Measurements from ENCODE around the gene PICALM.
"Not testable (repeated sequence)": the region's sequence is repeated elsewhere in the genome, so short reads cannot be mapped to it uniquely, and the experiment has no call there.

Gene PICALM

GRCh38 chr11:86068951-86069407 lies at the start of gene PICALM:
Gene PICALM (minus strand): TSS chr11:86069084. CDS start chr11:86068780, 304 bp downstream.
- Mint-ChIP-seq H3K4me3 (peak within 1 kb of the TSS; percentile 95 to 97), H3K27me3 (no peaks in the 10 kb centered on the region), H3K4me1 (peaks cover 29% of the 10 kb centered on the region), H3K27ac (peak within 1 kb of the TSS; percentile 96 to 98), H3K9me3 (peaks cover 0 to 3% of the 10 kb centered on the region in 2 donors)
- peak; percentile 95 to 98 for DNase-seq
- peak; percentile 91 for ATAC-seq

GRCh38 chr11:86118253-86118652 lies 49.4 kb upstream of the PICALM start:
- Mint-ChIP-seq H3K27me3 (peaks cover 7% of the 10 kb centered on the region), H3K4me3 (no peak overlapping the region), H3K27ac (no peak overlapping the region), H3K4me1 (peaks cover 32% of the 10 kb centered on the region), H3K9me3 (no peaks in the 10 kb centered on the region)
- DNase-seq (no peak), ATAC-seq (no peak)

- Mint-ChIP-seq H3K9me3 (no peaks in the 10 kb centered on the region), H3K4me3 (no peak overlapping the region), H3K4me1 (peaks cover 31% of the 10 kb centered on the region), H3K27ac (no peak overlapping the region), H3K27me3 (peaks cover 7% of the 10 kb centered on the region)
- DNase-seq (no peak), ATAC-seq (no peak)
Observed at GRCh38 chr11:86117712-86118063, 48.8 kb upstream of the PICALM start.

- Mint-ChIP-seq H3K27me3 (peaks cover 7% of the 10 kb centered on the region), H3K9me3 (no peaks in the 10 kb centered on the region), H3K4me1 (peaks cover 31% of the 10 kb centered on the region), H3K27ac (peak overlapping the region in 1 of 2 donors; percentile 90), H3K4me3 (peak overlapping the region; percentile 54 to 82)
- no peak for DNase-seq
- ATAC-seq, result peak; percentile 21
Observed at GRCh38 chr11:86117001-86117711, 48.3 kb upstream of the PICALM start.

GRCh38 chr11:86116386-86116726 lies 47.5 kb upstream of the PICALM start:
- Mint-ChIP-seq H3K9me3 (no peaks in the 10 kb centered on the region), H3K27ac (peak overlapping the region; percentile 0 to 90), H3K4me3 (peak overlapping the region; percentile 54 to 82), H3K4me1 (peaks cover 31% of the 10 kb centered on the region), H3K27me3 (peaks cover 7% of the 10 kb centered on the region)
- ATAC-seq, result peak; percentile 98
- peak; percentile 34 to 35 for DNase-seq

GRCh38 chr11:86115542-86116385 lies 46.9 kb upstream of the PICALM start:
- no peak for DNase-seq
- H3K4me3 Mint-ChIP-seq, result peak overlapping the region; percentile 54 to 82
- no peaks in the 10 kb centered on the region for H3K9me3 Mint-ChIP-seq
- ATAC-seq, result peak; percentile 76
- peak overlapping the region; percentile 0 to 49 for H3K27ac Mint-ChIP-seq
- H3K27me3 Mint-ChIP-seq, result peaks cover 5% of the 10 kb centered on the region
- H3K4me1 Mint-ChIP-seq, result peaks cover 31% of the 10 kb centered on the region

GRCh38 chr11:86108890-86109638 lies 40.2 kb upstream of the PICALM start:
- H3K27ac Mint-ChIP-seq, result peak overlapping the region in 1 of 2 donors; percentile 49
- H3K4me3 Mint-ChIP-seq, result no peak overlapping the region
- H3K27me3 Mint-ChIP-seq, result no peaks in the 10 kb centered on the region
- ATAC-seq (no peak), DNase-seq (no peak)
- no peaks in the 10 kb centered on the region for H3K9me3 Mint-ChIP-seq
- peaks cover 6% of the 10 kb centered on the region for H3K4me1 Mint-ChIP-seq

GRCh38 chr11:86108191-86108590 lies 39.3 kb upstream of the PICALM start:
- Mint-ChIP-seq H3K4me1 (peaks cover 6% of the 10 kb centered on the region), H3K27me3 (no peaks in the 10 kb centered on the region), H3K27ac (no peak overlapping the region), H3K4me3 (no peak overlapping the region), H3K9me3 (no peaks in the 10 kb centered on the region)
- no peak for DNase-seq
- ATAC-seq, result no peak

- Mint-ChIP-seq H3K27me3 (no peaks in the 10 kb centered on the region), H3K9me3 (no peaks in the 10 kb centered on the region), H3K4me1 (peaks cover 6% of the 10 kb centered on the region), H3K4me3 (no peak overlapping the region), H3K27ac (no peak overlapping the region)
- no peak for ATAC-seq
- DNase-seq, result no peak
Observed at GRCh38 chr11:86106916-86107315, 38.0 kb upstream of the PICALM start.

- not testable (repeated sequence) for H3K9me3 Mint-ChIP-seq, DNase-seq, H3K27me3 Mint-ChIP-seq, H3K4me3 Mint-ChIP-seq, H3K27ac Mint-ChIP-seq, H3K4me1 Mint-ChIP-seq, ATAC-seq
Observed at GRCh38 chr11:86106031-86106430, 37.1 kb upstream of the PICALM start.

GRCh38 chr11:86105601-86106000 lies 36.7 kb upstream of the PICALM start:
- not testable (repeated sequence) for H3K27ac Mint-ChIP-seq, H3K4me3 Mint-ChIP-seq, H3K27me3 Mint-ChIP-seq, ATAC-seq, H3K4me1 Mint-ChIP-seq, H3K9me3 Mint-ChIP-seq, DNase-seq

GRCh38 chr11:86103808-86104207 lies 34.9 kb upstream of the PICALM start:
- Mint-ChIP-seq H3K4me3 (no peak overlapping the region), H3K4me1 (peaks cover 6% of the 10 kb centered on the region), H3K9me3 (no peaks in the 10 kb centered on the region), H3K27ac (no peak overlapping the region), H3K27me3 (peaks cover 7% of the 10 kb centered on the region)
- no peak for DNase-seq
- ATAC-seq, result no peak

GRCh38 chr11:86101941-86102407 lies 33.1 kb upstream of the PICALM start:
- ATAC-seq (no peak), DNase-seq (no peak)
- Mint-ChIP-seq H3K27ac (no peak overlapping the region), H3K27me3 (peaks cover 7% of the 10 kb centered on the region), H3K9me3 (no peaks in the 10 kb centered on the region), H3K4me3 (no peak overlapping the region), H3K4me1 (no peaks in the 10 kb centered on the region)

- H3K9me3 Mint-ChIP-seq, result no peaks in the 10 kb centered on the region
- no peaks in the 10 kb centered on the region for H3K4me1 Mint-ChIP-seq
- H3K4me3 Mint-ChIP-seq, result no peak overlapping the region
- ATAC-seq (no peak), DNase-seq (no peak)
- H3K27me3 Mint-ChIP-seq, result peaks cover 7% of the 10 kb centered on the region
- H3K27ac Mint-ChIP-seq, result no peak overlapping the region
Observed at GRCh38 chr11:86101493-86101892, 32.6 kb upstream of the PICALM start.

GRCh38 chr11:86099874-86100273 lies 31.0 kb upstream of the PICALM start:
- H3K4me1 Mint-ChIP-seq, result no peaks in the 10 kb centered on the region
- DNase-seq (no peak), ATAC-seq (no peak)
- H3K4me3 Mint-ChIP-seq, result no peak overlapping the region
- no peak overlapping the region for H3K27ac Mint-ChIP-seq
- no peaks in the 10 kb centered on the region for H3K9me3 Mint-ChIP-seq
- H3K27me3 Mint-ChIP-seq, result peaks cover 7% of the 10 kb centered on the region

All from stimulated activated naive CD8-positive, alpha-beta T cell treated with anti-CD3 and anti-CD28 coated beads, Interleukin-15, amount 100 ng/mL, for 72 hours (primary cell).